Measurements from ENCODE around the gene NFKBIL1. TPM values are rescaled to one million over a fixed set of nuclear protein-coding genes. Genes with fewer than 3 reads are reported as not detected.

Gene NFKBIL1
- total and polyA plus RNA-seq, 10 of the 15 experiments (the other 5 are each of a cell fraction or from before 2014, with no cell fraction given): 0.19 to 15.1 (median 7.0) TPM

DNA sequence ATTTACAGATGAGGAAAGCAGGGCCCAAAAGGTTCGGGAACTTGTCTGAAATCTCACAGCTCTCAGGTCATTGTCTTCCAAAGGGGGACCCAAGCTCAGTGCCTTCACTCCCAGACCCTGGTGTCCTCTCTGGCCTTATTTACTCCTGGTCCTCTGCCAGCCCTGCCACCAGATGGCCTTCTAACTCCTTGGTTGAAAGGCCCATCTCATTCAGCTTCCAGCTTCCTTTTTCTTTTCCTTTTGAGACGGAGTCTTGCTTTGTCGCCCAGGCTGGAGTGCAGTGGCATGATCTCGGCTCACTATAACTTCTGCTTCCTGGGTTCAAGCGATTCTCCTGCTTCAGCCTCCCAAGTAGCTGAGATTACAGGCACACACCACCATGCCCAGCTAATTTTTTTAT is 4.0 kb downstream of the NFKBIL1 start (continued):
- TF ChIP-seq SKIL (IDR thresholded peaks at IDR 0.05; ENCODE audit: low read depth, poor library complexity, severe bottlenecking) (peak; percentile 37), RELB (IDR thresholded peaks at IDR 0.05; ENCODE audit: low read depth) (peak; percentile 53), IKZF1 (conservative IDR thresholded peaks at IDR 0.05) (peak; percentile 74; the same call in 1 of the 2 replicates), CTCF (IDR thresholded peaks at IDR 0.05 in 2 of 3, conservative IDR thresholded peaks at IDR 0.05 in 1 of 3; ENCODE audit: control insufficient read depth in 2 of 3, extremely low read depth in 1 of 3, insufficient read depth in 1 of 3, low read depth in 3 of 3, low read length in 3 of 3) (peak; percentile 67 to 84 (median 71); a peak in 5 of 6 replicates), POU2F2 (IDR thresholded peaks at IDR 0.05; ENCODE audit: borderline replicate concordance, low read depth, low read length) (peak; percentile 18; the same call in 1 of the 3 replicates), FOXM1 (IDR thresholded peaks at IDR 0.05; ENCODE audit: low read depth, low read length) (peak; percentile 59; the same call in 1 of the 2 replicates), YY1 (IDR thresholded peaks at IDR 0.05; ENCODE audit: low read depth, low read length) (peak; percentile 70), SMC3 (IDR thresholded peaks at IDR 0.05; ENCODE audit: borderline replicate concordance, low read length) (peak; percentile 95), IKZF2 (IDR thresholded peaks at IDR 0.05) (peak; percentile 70 to 79)
- TF ChIP-seq, protein P1, sequence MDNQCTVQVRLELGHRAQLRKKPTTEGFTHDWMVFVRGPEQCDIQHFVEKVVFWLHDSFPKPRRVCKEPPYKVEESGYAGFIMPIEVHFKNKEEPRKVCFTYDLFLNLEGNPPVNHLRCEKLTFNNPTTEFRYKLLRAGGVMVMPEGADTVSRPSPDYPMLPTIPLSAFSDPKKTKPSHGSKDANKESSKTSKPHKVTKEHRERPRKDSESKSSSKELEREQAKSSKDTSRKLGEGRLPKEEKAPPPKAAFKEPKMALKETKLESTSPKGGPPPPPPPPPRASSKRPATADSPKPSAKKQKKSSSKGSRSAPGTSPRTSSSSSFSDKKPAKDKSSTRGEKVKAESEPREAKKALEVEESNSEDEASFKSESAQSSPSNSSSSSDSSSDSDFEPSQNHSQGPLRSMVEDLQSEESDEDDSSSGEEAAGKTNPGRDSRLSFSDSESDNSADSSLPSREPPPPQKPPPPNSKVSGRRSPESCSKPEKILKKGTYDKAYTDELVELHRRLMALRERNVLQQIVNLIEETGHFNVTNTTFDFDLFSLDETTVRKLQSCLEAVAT (IDR thresholded peaks at IDR 0.05): peak; percentile 60
